NOMO-1 (cell line): ENCODE measurements around the gene CKLF.
A peak's percentile ranks its signal among the peaks of the same experiment; 100 is the strongest.

Experiments
- DNase-seq, 2 experiments: peaks; one replicate each; lab custom pipeline; 2025; ENCODE audit not compliant: unreplicated experiment in 2 of 2; lab: John Stamatoyannopoulos, UW

CKLF gene

GRCh38 chr16:66517586-66518263 lies 34.7 kb upstream of the CKLF start:
- no peak for DNase-seq

- no peak for DNase-seq
Observed at GRCh38 chr16:66519482-66520373, 32.6 kb upstream of the CKLF start.

- DNase-seq, result peak; percentile 43 to 74
Observed at GRCh38 chr16:66520406-66521170, 31.8 kb upstream of the CKLF start.

GRCh38 chr16:66521252-66521713 lies 31.1 kb upstream of the CKLF start:
- no peak for DNase-seq

GRCh38 chr16:66521951-66522771 lies 30.2 kb upstream of the CKLF start:
- peak; percentile 71 to 76 for DNase-seq

GRCh38 chr16:66522816-66523590 lies 29.4 kb upstream of the CKLF start:
- no peak for DNase-seq

- DNase-seq, result peak; percentile 76 to 84
Observed at GRCh38 chr16:66523861-66524354, 28.5 kb upstream of the CKLF start.

GRCh38 chr16:66524601-66525164 lies 27.7 kb upstream of the CKLF start:
- DNase-seq, result peak; percentile 98 to 99

GRCh38 chr16:66525396-66526180 lies 26.8 kb upstream of the CKLF start:
- DNase-seq, result no peak

- DNase-seq, result no peak
Observed at GRCh38 chr16:66528294-66528693, 24.1 kb upstream of the CKLF start.

GRCh38 chr16:66529475-66529874 lies 22.9 kb upstream of the CKLF start:
- DNase-seq, result no peak

- DNase-seq, result no peak
Observed at GRCh38 chr16:66534376-66534799, 18.0 kb upstream of the CKLF start.

- DNase-seq, result no peak
Observed at GRCh38 chr16:66536525-66536924, 15.9 kb upstream of the CKLF start.

- no peak for DNase-seq
Observed at GRCh38 chr16:66537236-66537635, 15.1 kb upstream of the CKLF start.

GRCh38 chr16:66538910-66539309 lies 13.5 kb upstream of the CKLF start:
- DNase-seq, result no peak

GRCh38 chr16:66539623-66540469 lies 12.5 kb upstream of the CKLF start:
- no peak for DNase-seq
